ENCODE measurements around the gene SET. TPM values are rescaled to one million over a fixed set of nuclear protein-coding genes. Genes with fewer than 3 reads are reported as not detected.

Gene SET
- total RNA-seq, 2 donors from 2014 or later: 762 to 795 TPM

GRCh38 chr9:128742401-128742800 is 53.4 kb downstream of the SET start:
- no peak for DNase-seq
- no peak overlapping the region for H3K4me3 Mint-ChIP-seq
- no peaks in the 10 kb centered on the region for H3K4me1 ChIP-seq (ENCODE audit: control insufficient read depth, insufficient read depth, low read length)
- H3K27ac Mint-ChIP-seq: no peak overlapping the region
- H3K27me3 ChIP-seq (ENCODE audit: control insufficient read depth, insufficient read depth, low read length, poor library complexity, severe bottlenecking): no peaks in the 10 kb centered on the region
- no peaks in the 10 kb centered on the region for H3K27me3 Mint-ChIP-seq (ENCODE audit: insufficient read depth)
- TF ChIP-seq CTCF (conservative IDR thresholded peaks at IDR 0.05): peak; percentile 24
- WGBS, 2 experiments (ENCODE audit: insufficient coverage in 1 of 2, insufficient read length in 1 of 2): 92 to 93% methylated on average over 15 to 20 of the region's 20 CpGs
- no peak overlapping the region for H3K9ac ChIP-seq (ENCODE audit: extremely low read depth, low read length, poor library complexity, severe bottlenecking)
- no peaks in the 10 kb centered on the region for H3K9me3 ChIP-seq (ENCODE audit: control insufficient read depth, low read length)
- H3K27ac ChIP-seq (ENCODE audit: low read depth, low read length): no peak overlapping the region
- no peaks in the 10 kb centered on the region for H3K4me1 Mint-ChIP-seq
- peaks cover 24% of the 10 kb centered on the region for H3K36me3 Mint-ChIP-seq (ENCODE audit: low read depth)
- peaks cover 23% of the 10 kb centered on the region for H3K36me3 ChIP-seq (ENCODE audit: control insufficient read depth, insufficient read depth, low read length)
- H3K9me3 Mint-ChIP-seq: no peaks in the 10 kb centered on the region
- no peak overlapping the region for H3K4me3 ChIP-seq (ENCODE audit: low read length)

GRCh38 chr9:128743421-128743820 is 54.4 kb downstream of the SET start:
- no peak overlapping the region for H3K4me3 Mint-ChIP-seq
- no peak for TF ChIP-seq CTCF (conservative IDR thresholded peaks at IDR 0.05)
- Histone ChIP-seq H3K9me3 (ENCODE audit: control insufficient read depth, low read length) (no peaks in the 10 kb centered on the region), H3K27me3 (ENCODE audit: control insufficient read depth, insufficient read depth, low read length, poor library complexity, severe bottlenecking) (no peaks in the 10 kb centered on the region), H3K36me3 (ENCODE audit: control insufficient read depth, insufficient read depth, low read length) (peaks cover 23% of the 10 kb centered on the region), H3K4me3 (ENCODE audit: low read length) (no peak overlapping the region), H3K9ac (ENCODE audit: extremely low read depth, low read length, poor library complexity, severe bottlenecking) (no peak overlapping the region), H3K27ac (ENCODE audit: low read depth, low read length) (no peak overlapping the region), H3K4me1 (ENCODE audit: control insufficient read depth, insufficient read depth, low read length) (no peaks in the 10 kb centered on the region)
- H3K4me1 Mint-ChIP-seq: no peaks in the 10 kb centered on the region
- no peak for DNase-seq
- no peaks in the 10 kb centered on the region for H3K27me3 Mint-ChIP-seq (ENCODE audit: insufficient read depth)
- WGBS, 2 experiments (ENCODE audit: insufficient coverage in 1 of 2, insufficient read length in 1 of 2): 85% methylated on average over 1 of the region's 1 CpG; no CpG with 5 or more reads in 1 of the 2 experiments
- peaks cover 20% of the 10 kb centered on the region for H3K36me3 Mint-ChIP-seq (ENCODE audit: low read depth)
- no peaks in the 10 kb centered on the region for H3K9me3 Mint-ChIP-seq
- H3K27ac Mint-ChIP-seq: no peak overlapping the region

Other genes with a start within 250 kb of the SET start
- 10 to 100 TPM; 34.5 to 48.7 TPM for gene ODF2, start 233.2 kb upstream of the SET start, total RNA-seq
- gene GLE1, start 184.5 kb upstream of the SET start, total RNA-seq: 10 to 100 TPM; 14.7 to 16.6 TPM
- 100 to 1,000 TPM; 309 to 319 TPM for gene SPTAN1, start 136.6 kb upstream of the SET start, total RNA-seq
- gene DYNC2I2, start 32.4 kb upstream of the SET start, total RNA-seq: 100 to 1,000 TPM in 1 of 2 donors, 10 to 100 TPM in 1; 87.8 to 119 TPM
- 10 to 100 TPM; 26.0 to 27.2 TPM for gene PKN3, start 13.3 kb downstream of the SET start, total RNA-seq
- 10 to 100 TPM; 50.5 to 59.6 TPM for gene ZDHHC12, start 34.9 kb downstream of the SET start, total RNA-seq
- 10 to 100 TPM; 33.0 to 33.8 TPM for gene ZER1, start 82.7 kb downstream of the SET start, total RNA-seq
- gene TBC1D13, start 98.0 kb downstream of the SET start, total RNA-seq: 10 to 100 TPM; 30.2 to 34.3 TPM
- gene ENDOG, start 129.3 kb downstream of the SET start, total RNA-seq: 10 to 100 TPM; 15.5 to 15.7 TPM
- gene SPOUT1, start 140.6 kb downstream of the SET start, total RNA-seq: 10 to 100 TPM; 66.9 to 86.5 TPM
- 10 to 100 TPM; 13.6 to 25.3 TPM for gene KYAT1, start 192.7 kb downstream of the SET start, total RNA-seq
- 10 to 100 TPM; 54.6 to 58.7 TPM for gene LRRC8A, start 192.9 kb downstream of the SET start, total RNA-seq
- 10 to 100 TPM; 15.2 to 18.0 TPM for gene PHYHD1, start 231.8 kb downstream of the SET start, total RNA-seq